Astrocyte (in vitro differentiated cells and primary cell): ENCODE results near the gene ATP10A. TPM values are rescaled to one million over a fixed set of nuclear protein-coding genes. Genes with fewer than 3 reads are reported as not detected.

Experiments
- DNase-seq: peaks from one replicate; pipeline ENCODE4 v3.0.0-alpha.2; 2010; ENCODE audit warnings: low read depth
- FAIRE-seq: peaks from 2 replicates; lab custom pipeline; 2011; peaks lifted over from hg19 to GRCh38; lab: Jason Lieb, UNC
- H2AFZ ChIP-seq: 2 replicates; pipeline ENCODE4 v1.6.0; 2012; ENCODE audit warnings: low read depth, low read length, inconsistent platforms
- H3K27ac ChIP-seq: 2 replicates; pipeline ENCODE4 v1.5.1; 2011; ENCODE audit warnings: low read depth, low read length, inconsistent platforms
- H3K27me3 ChIP-seq: 2 replicates; pipeline ENCODE4 v1.6.0; 2011; ENCODE audit warnings: low read length, inconsistent platforms; ENCODE audit not compliant: insufficient read depth
- H3K36me3 ChIP-seq: 2 replicates; pipeline ENCODE4 v1.5.1; 2011; ENCODE audit warnings: low read length, inconsistent platforms; ENCODE audit not compliant: insufficient read depth
- H3K4me1 ChIP-seq: 2 replicates; pipeline ENCODE4 v1.5.1; 2011; ENCODE audit warnings: low read length, inconsistent platforms; ENCODE audit not compliant: insufficient read depth
- H3K4me2 ChIP-seq: 2 replicates; pipeline ENCODE4 v1.6.0; 2012; ENCODE audit warnings: low read length, inconsistent platforms
- H3K4me3 ChIP-seq: 2 replicates; pipeline ENCODE4 v1.5.1; 2011; ENCODE audit warnings: low read depth, mild to moderate bottlenecking, low read length, inconsistent platforms; ENCODE audit not compliant: insufficient read depth
- H3K79me2 ChIP-seq: 2 replicates; pipeline ENCODE4 v1.6.0; 2012; ENCODE audit warnings: mild to moderate bottlenecking, low read length, inconsistent platforms; ENCODE audit not compliant: insufficient read depth
- H3K9ac ChIP-seq: 2 replicates; pipeline ENCODE4 v1.6.0; 2012; ENCODE audit warnings: mild to moderate bottlenecking, low read length, inconsistent platforms
- H3K9me3 ChIP-seq: 2 replicates; pipeline ENCODE4 v1.5.1; 2012; ENCODE audit warnings: low read depth, mild to moderate bottlenecking, low read length, inconsistent platforms; ENCODE audit not compliant: insufficient read depth
- H4K20me1 ChIP-seq: 2 replicates; pipeline ENCODE4 v1.6.0; 2012; ENCODE audit warnings: low read length, inconsistent platforms; ENCODE audit not compliant: insufficient read depth
- H3K27ac Mint-ChIP-seq: one replicate; pipeline ENCODE4 v1.8.0; 2021; ENCODE audit warnings: mild to moderate bottlenecking, mixed read lengths; ENCODE audit not compliant: unreplicated experiment
- H3K27me3 Mint-ChIP-seq: one replicate; pipeline ENCODE4 v1.8.0; 2021; ENCODE audit warnings: low read depth, mixed read lengths; ENCODE audit not compliant: unreplicated experiment
- H3K36me3 Mint-ChIP-seq: one replicate; pipeline ENCODE4 v1.8.0; 2021; ENCODE audit warnings: low read depth, mixed read lengths; ENCODE audit not compliant: unreplicated experiment
- H3K4me1 Mint-ChIP-seq: one replicate; pipeline ENCODE4 v1.8.0; 2021; ENCODE audit warnings: low read depth, mixed read lengths; ENCODE audit not compliant: unreplicated experiment
- H3K4me3 Mint-ChIP-seq: one replicate; pipeline ENCODE4 v1.8.0; 2021; ENCODE audit warnings: mild to moderate bottlenecking, moderate library complexity, mixed read lengths; ENCODE audit not compliant: unreplicated experiment
- H3K9me3 Mint-ChIP-seq: one replicate; pipeline ENCODE4 v1.8.0; 2021; ENCODE audit warnings: mild to moderate bottlenecking, mixed read lengths; ENCODE audit not compliant: unreplicated experiment
- EZH2 ChIP-seq: IDR thresholded peaks from 2 replicates; pipeline ENCODE4 v1.6.1; 2012; ENCODE audit warnings: mild to moderate bottlenecking, low read length, inconsistent platforms; ENCODE audit not compliant: insufficient read depth
- total RNA-seq: library from RNA; stranded (reverse); gene quantifications from 2 replicates; pipeline ENCODE4 v1.2.1, GENCODE V29; 2021
- TF ChIP-seq, protein P1 (sequence below): IDR thresholded peaks from 2 replicates; pipeline ENCODE4 v1.5.1; 2011; ENCODE audit warnings: low read depth, mild to moderate bottlenecking, inconsistent platforms, low read length, moderate library complexity; ENCODE audit not compliant: insufficient read depth

The ATP10A gene
- total RNA-seq, 1 donor from 2014 or later, result 21.1 TPM

DNA sequence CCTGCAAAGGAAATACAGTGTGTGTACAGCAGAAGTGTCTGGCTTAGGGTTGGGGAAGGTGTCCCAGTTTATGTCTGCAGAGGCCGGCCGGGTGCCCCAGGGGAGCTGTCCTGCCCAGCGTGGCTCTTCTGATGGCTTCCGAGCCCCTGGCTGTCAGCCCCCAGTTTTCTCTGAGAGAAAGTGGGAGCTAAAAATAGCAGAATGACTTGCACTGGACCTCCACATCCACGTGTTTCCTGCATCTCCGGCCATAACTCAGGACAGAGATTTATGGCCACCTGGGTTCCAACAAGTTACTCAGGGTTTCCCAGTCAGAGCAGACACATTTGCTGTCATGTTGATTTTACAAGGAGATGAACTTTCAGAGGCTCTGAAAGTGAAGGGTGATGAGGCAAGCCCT, 192.0 kb downstream of the ATP10A start:
- Histone ChIP-seq H3K36me3 (no peaks in the 10 kb centered on the region), H3K9me3 (no peaks in the 10 kb centered on the region), H3K27me3 (no peaks in the 10 kb centered on the region), H3K79me2 (no peaks in the 10 kb centered on the region), H4K20me1 (no peaks in the 10 kb centered on the region), H3K4me3 (no peak overlapping the region), H3K9ac (peak overlapping the region; percentile 38), H3K4me2 (peak overlapping the region; percentile 80), H3K27ac (peak overlapping the region; percentile 54), H3K4me1 (peaks cover 25% of the 10 kb centered on the region), H2AFZ (peak overlapping the region; percentile 27)
- FAIRE-seq (no peak), DNase-seq (peak; percentile 28)
- TF ChIP-seq, protein P1, sequence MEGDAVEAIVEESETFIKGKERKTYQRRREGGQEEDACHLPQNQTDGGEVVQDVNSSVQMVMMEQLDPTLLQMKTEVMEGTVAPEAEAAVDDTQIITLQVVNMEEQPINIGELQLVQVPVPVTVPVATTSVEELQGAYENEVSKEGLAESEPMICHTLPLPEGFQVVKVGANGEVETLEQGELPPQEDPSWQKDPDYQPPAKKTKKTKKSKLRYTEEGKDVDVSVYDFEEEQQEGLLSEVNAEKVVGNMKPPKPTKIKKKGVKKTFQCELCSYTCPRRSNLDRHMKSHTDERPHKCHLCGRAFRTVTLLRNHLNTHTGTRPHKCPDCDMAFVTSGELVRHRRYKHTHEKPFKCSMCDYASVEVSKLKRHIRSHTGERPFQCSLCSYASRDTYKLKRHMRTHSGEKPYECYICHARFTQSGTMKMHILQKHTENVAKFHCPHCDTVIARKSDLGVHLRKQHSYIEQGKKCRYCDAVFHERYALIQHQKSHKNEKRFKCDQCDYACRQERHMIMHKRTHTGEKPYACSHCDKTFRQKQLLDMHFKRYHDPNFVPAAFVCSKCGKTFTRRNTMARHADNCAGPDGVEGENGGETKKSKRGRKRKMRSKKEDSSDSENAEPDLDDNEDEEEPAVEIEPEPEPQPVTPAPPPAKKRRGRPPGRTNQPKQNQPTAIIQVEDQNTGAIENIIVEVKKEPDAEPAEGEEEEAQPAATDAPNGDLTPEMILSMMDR, result no peak
- no peak for TF ChIP-seq EZH2
- H3K9me3 Mint-ChIP-seq, result no peaks in the 10 kb centered on the region
- H3K27me3 Mint-ChIP-seq, result peaks cover 2% of the 10 kb centered on the region
- H3K4me3 Mint-ChIP-seq, result no peak overlapping the region
- H3K27ac Mint-ChIP-seq, result no peak overlapping the region
- H3K4me1 Mint-ChIP-seq, result peaks cover 24% of the 10 kb centered on the region
- peaks cover 9% of the 10 kb centered on the region for H3K36me3 Mint-ChIP-seq

DNA sequence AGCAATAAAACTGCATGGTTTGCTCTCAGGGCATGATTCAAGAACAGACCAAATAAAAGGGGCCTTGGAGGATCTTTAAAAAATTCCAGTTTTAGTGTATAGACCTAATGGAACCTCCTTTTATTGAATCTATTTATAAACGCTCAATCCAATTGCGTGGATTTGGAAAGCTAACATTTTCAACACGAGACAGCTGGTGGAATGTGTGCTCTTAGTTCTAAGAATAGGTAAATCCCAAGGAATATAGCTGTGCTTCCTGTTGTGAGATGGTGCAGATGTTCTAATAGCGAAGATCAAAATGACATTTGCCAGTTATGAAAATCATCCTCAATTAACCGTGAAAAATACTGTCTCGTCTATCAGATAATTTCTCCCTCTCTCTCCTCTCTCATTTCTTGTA, 192.5 kb downstream of the ATP10A start:
- Histone ChIP-seq H3K27me3 (no peaks in the 10 kb centered on the region), H3K4me3 (peak overlapping the region; percentile 26), H3K9ac (peak overlapping the region; percentile 38), H2AFZ (no peak overlapping the region), H3K4me2 (peak overlapping the region; percentile 80), H3K27ac (peak overlapping the region; percentile 54), H3K79me2 (no peaks in the 10 kb centered on the region), H4K20me1 (no peaks in the 10 kb centered on the region), H3K4me1 (peaks cover 25% of the 10 kb centered on the region), H3K36me3 (no peaks in the 10 kb centered on the region), H3K9me3 (no peaks in the 10 kb centered on the region)
- Mint-ChIP-seq H3K9me3 (no peaks in the 10 kb centered on the region), H3K36me3 (peaks cover 10% of the 10 kb centered on the region), H3K4me3 (peak overlapping the region; percentile 60), H3K27me3 (peaks cover 4% of the 10 kb centered on the region), H3K4me1 (peaks cover 24% of the 10 kb centered on the region), H3K27ac (peak overlapping the region; percentile 89)
- DNase-seq, result no peak
- no peak for TF ChIP-seq EZH2
- TF ChIP-seq, protein P1, result no peak
- FAIRE-seq, result no peak

DNA sequence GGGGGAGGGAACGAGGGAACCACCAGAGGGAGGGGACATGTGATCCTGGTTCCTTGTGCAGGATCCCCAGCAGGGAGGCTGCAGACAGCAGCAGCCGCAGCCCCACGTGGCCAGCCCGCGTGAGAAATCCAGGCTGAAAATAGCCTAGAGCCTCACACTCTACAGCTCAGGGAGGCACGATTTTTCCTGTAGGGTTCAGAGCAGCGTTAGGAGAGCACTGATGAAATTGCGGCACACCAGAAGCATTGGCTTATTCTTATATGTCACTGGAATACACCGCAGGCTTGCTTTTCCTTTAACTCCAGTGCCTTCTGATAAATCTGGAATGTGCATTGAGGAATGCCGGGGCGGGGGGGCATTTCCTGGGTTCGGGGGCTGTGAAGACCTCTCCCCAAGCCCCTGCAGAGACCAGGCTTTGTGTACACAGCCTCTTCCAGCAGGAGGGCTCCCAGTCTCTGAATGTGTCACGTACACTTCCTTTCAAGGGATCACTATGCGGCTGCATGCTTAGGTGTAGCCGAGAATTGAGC, 193.0 kb downstream of the ATP10A start:
- no peaks in the 10 kb centered on the region for H3K79me2 ChIP-seq
- H3K4me3 Mint-ChIP-seq, result peak overlapping the region; percentile 60
- H3K27me3 Mint-ChIP-seq, result peaks cover 2% of the 10 kb centered on the region
- no peaks in the 10 kb centered on the region for H3K9me3 Mint-ChIP-seq
- no peaks in the 10 kb centered on the region for H3K9me3 ChIP-seq
- DNase-seq, result peak; percentile 50
- peaks cover 25% of the 10 kb centered on the region for H3K4me1 ChIP-seq
- H3K4me3 ChIP-seq, result peak overlapping the region; percentile 26
- peak overlapping the region; percentile 12 for H2AFZ ChIP-seq
- peak overlapping the region; percentile 54 for H3K27ac ChIP-seq
- H3K4me2 ChIP-seq, result peak overlapping the region; percentile 80
- peaks cover 24% of the 10 kb centered on the region for H3K4me1 Mint-ChIP-seq
- peak overlapping the region; percentile 38 for H3K9ac ChIP-seq
- peak overlapping the region; percentile 89 for H3K27ac Mint-ChIP-seq
- TF ChIP-seq EZH2, result no peak
- TF ChIP-seq, protein P1, result no peak
- FAIRE-seq, result peak; percentile 58
- peaks cover 10% of the 10 kb centered on the region for H3K36me3 Mint-ChIP-seq
- H3K36me3 ChIP-seq, result no peaks in the 10 kb centered on the region
- no peaks in the 10 kb centered on the region for H3K27me3 ChIP-seq
- no peaks in the 10 kb centered on the region for H4K20me1 ChIP-seq
